ENCODE measurements around the gene TMEM198.

Gene TMEM198

DNA sequence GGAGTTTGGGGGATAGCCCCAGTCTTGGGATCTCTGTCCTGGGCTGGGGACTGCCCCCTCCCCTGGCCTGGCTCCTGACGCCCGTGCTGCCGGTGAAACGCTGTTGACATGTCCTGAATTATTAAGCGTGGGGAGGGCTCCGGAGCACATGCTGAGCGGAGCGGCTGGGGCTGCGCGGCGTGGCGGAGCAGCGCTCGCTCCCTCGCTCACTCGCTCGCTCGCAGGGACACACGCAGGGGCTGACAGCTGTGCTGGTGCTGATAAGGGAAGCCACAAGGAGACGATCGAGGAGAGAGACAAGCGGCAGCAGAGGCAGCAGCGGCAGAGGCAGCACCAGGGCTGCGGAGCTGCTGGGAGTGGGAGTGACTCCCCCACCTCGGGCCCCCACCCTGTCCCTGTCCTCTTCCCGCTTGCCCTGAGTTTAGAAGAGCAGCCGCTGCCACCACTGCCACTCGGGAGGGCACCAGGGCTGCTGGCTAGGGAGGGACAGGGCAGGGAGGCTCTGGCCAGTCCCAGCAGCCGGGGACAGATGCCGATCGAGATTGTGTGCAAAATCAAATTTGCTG, 29.5 kb upstream of the TMEM198 start, which contains the start of gene ASIC4:
ASIC4 (plus strand) TSS at position 287 of the 566 bp plus-strand sequence; CDS start at position 530, 243 bp downstream.
- no peak for TF ChIP-seq GATA3 (IDR thresholded peaks at IDR 0.05; ENCODE audit: low read depth, low read length)
- TF ChIP-seq GATA2 (IDR thresholded peaks at IDR 0.05; ENCODE audit: low read depth, low read length), result peak; percentile 95

DNA sequence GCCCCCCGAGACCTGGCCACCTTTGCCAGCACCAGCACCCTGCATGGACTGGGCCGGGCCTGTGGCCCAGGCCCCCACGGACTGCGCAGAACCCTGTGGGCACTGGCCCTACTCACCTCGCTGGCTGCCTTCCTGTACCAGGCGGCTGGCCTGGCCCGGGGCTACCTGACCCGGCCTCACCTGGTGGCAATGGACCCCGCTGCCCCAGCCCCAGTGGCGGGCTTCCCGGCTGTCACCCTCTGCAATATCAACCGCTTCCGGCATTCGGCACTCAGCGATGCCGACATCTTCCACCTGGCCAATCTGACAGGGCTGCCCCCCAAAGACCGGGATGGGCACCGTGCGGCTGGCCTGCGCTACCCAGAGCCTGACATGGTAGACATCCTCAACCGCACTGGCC, 29.0 kb upstream of the TMEM198 start:
- TF ChIP-seq GATA2 (IDR thresholded peaks at IDR 0.05; ENCODE audit: low read depth, low read length) (no peak), GATA3 (IDR thresholded peaks at IDR 0.05; ENCODE audit: low read depth, low read length) (no peak)

DNA sequence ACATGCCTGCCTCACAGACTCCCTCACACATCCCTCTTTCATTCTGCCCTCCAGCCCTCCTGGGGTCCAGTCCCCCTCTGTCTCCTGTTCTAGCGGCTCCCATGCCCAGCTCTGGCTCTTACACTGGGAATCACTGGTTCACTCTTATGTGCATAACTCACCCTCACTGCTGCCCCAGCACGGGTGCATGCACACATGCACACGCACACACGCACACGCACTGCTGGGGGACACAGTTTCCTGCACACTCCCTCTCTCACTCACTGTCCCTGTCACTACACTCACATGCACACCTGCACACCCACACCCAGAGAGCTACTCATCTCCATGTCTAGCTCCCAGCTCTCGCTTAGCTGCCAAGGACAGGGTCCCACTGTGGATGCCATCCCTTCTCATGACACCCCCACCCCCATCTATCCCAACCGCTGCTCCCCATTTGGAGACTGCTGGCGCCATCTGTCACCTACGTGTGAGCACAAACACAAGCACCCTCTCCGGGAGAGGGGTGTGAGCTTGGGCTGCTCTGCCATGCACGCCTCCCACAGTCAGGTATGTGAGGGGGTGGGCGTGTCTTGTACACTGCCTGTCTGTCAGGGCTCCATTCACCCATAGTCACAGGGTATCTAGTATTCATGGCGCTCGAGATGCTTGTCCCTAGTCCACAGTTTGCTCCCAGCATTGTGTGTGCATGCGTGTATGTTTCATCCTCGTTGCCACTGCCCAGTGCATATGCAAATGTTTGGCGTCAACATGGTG, 27.8 kb upstream of the TMEM198 start:
- TF ChIP-seq GATA3 (IDR thresholded peaks at IDR 0.05; ENCODE audit: low read depth, low read length) (no peak), GATA2 (IDR thresholded peaks at IDR 0.05; ENCODE audit: low read depth, low read length) (no peak)

DNA sequence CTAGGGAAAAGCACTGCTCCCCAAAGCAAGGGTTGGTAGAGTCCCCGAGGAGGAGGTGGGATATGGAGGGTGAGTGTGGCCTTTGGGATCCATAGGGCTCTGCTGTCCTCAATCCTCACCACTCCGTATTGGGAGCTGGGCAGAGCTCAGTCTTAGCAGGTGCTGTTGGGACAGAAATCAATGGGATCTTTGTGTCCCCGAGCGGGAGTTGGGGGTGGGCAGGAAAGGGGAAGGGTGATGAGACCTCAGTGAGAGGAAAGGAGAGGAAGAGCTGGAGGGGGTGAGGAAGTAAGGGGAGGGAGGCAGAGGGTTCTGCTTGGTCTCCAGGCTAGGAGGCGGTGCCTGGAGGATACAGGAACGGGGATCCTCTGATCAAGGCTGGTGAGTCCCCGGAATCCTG, 26.9 kb upstream of the TMEM198 start:
- TF ChIP-seq GATA2 (IDR thresholded peaks at IDR 0.05; ENCODE audit: low read depth, low read length), result no peak
- no peak for TF ChIP-seq GATA3 (IDR thresholded peaks at IDR 0.05; ENCODE audit: low read depth, low read length)

DNA sequence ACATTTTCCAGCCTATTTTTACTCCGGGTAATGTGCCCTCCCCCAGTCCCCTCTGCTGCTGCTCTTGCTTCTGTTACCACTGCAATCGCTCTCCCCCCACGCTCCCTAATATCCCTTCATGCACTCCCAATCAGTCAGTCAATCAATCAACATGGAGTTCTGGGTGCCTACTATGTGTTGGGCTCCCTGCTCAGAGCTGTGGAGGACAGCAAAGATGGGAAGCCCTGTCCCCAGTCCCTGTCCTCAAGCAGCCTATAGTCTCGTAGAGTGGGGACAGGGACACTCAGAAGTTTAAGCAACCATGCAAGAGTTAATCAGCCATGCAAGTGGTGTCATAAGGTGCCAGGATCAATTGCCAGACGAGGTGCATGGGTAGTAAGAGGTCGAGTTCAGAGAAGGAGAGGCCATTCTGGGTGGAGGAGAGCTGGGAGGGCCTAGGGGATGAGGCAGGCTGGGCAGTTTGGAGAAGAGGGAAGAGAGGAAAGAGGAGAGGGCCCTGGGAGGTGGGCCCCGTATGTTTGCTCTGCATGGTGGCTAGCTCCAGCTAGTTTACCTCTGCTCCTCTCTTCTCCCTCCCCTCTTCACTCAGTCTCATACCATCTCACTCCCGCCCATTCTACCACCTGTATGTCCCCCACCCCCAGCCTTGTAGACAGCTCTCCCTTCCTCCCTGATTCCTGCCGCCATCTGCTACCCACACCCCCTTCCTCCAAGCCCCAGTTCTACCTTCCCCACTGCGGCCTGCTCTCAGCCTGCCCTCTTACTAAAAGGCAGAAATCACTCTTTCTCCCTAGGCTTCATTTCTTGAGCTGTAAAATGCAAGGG, 25.7 kb upstream of the TMEM198 start:
- no peak for TF ChIP-seq GATA2 (IDR thresholded peaks at IDR 0.05; ENCODE audit: low read depth, low read length)
- no peak for TF ChIP-seq GATA3 (IDR thresholded peaks at IDR 0.05; ENCODE audit: low read depth, low read length)

DNA sequence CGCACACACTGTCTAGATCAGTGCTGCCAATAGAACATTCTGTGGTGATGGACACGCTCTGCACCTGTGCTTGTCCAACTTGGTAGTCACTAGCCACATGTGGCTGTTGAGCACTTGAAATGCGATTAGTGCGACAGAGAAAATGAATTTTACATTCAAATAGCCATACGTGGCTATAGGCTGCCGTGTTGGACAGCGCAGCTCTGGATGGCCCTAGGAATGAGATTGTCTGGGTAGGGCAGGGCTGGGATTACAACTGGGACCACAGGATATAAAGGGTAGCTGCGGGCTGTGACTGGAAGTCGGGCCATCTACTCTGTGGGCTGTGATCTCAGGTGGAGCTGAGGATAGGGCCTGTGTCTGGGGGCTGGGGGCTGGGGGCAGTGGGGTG, 24.3 kb upstream of the TMEM198 start:
- TF ChIP-seq GATA3 (IDR thresholded peaks at IDR 0.05; ENCODE audit: low read depth, low read length), result no peak
- TF ChIP-seq GATA2 (IDR thresholded peaks at IDR 0.05; ENCODE audit: low read depth, low read length), result no peak

DNA sequence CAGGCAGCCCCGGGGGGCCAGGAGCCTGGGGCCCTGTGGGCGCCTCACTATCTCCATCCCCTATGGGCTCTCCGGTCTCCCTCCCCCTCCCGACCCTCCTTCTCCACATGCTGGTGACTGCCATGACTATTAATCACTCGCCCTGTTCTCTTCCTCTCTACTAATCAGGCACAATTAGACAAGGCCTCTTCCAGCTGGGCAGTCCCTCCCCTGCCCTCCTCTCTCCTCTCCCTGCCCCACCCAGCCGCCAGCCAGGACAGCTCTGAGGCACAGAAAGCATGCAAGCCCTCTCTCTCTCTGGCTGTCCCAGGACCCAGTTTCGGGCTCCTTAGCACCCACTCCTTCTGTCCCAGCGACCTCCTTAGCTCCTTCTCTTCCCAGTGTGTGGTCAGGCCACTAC, 23.7 kb upstream of the TMEM198 start:
- TF ChIP-seq GATA2 (IDR thresholded peaks at IDR 0.05; ENCODE audit: low read depth, low read length) (no peak), GATA3 (IDR thresholded peaks at IDR 0.05; ENCODE audit: low read depth, low read length) (no peak)

DNA sequence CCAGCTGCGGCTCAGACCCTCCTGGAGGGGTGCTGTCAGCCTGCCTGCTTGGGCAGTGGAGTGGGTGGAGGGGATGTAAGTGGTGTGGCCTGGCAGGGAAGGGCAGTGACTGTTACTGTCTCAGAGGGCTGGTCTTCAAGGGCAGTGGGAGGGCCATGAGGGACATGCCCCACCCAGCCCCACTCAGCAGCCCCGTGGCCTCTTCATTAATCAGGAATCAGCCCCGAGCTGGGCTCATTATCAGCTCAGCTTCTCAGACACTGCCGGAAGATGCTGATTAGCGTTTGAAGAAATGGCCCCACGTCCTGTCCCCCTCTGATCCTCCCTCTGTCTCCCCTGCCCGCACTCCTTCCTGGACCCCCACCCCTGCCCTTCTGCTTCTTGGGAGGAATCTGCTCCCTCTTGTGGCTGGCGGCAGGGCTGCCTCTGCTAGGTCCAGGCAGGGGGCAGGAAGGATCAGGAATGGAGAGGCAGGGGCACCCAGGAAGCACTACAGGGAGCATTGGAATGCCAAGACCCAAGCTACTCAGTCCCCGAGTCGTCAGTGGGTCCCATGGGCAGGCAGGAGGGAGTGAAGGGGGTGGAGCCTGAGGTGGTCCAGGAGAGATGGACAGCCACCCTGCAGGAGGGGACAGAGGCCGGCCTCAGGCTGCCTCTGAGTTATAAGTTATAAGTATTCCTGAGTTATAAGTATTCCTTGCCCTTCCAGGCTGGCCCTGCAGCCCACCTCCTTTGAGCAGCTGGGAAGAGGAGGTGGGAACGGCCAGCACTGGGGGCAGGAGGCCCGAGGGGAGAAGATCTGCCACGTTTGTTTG, 22.6 kb upstream of the TMEM198 start:
- TF ChIP-seq GATA2 (IDR thresholded peaks at IDR 0.05; ENCODE audit: low read depth, low read length) (no peak), GATA3 (IDR thresholded peaks at IDR 0.05; ENCODE audit: low read depth, low read length) (no peak)

DNA sequence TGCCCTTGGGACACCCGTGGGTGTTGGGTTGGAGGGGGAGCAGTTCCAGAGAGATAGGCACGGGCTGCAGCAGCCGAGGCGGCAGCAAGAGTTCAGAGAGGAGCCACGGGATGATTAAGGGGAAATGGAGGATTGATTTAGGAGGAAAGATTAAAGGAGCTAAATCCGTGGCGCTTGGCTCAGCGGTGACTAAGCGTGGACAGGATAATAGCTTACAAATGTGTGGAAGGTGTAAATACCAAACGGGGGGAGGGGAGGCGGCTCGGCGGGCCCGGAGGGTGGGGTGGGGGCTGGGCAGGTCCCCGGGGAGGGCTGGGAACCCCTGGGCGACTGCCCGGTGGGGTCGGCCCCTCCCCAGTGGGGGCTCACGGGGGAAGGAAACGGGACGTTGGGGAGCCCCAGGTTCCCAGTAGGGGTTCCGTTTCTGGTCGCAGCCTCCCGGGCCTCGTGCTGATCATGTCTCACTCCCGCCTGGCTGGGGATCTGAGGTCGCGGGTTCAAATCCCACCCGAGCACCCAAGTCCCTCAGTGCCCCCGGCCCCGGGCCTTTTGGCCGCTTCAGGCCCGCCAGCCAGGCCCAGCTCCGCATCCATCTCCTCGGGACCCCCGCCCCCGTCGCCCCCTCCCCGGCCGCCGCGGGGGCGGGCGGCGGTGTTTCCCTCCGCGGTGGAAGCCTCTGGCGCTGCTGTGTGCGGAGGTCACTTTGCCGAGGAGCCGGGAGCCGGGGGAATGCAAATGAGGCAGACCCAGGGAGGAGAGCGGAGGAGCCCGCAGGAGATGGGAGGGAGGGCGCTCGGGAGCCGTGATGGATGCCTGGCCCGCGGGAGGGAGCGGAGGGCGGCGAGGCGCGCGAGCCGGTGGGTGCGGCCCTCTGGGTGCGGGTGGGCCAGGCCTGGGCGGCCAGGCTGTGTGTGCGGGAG, 21.5 kb upstream of the TMEM198 start:
- TF ChIP-seq GATA3 (IDR thresholded peaks at IDR 0.05; ENCODE audit: low read depth, low read length), result no peak
- TF ChIP-seq GATA2 (IDR thresholded peaks at IDR 0.05; ENCODE audit: low read depth, low read length), result no peak

DNA sequence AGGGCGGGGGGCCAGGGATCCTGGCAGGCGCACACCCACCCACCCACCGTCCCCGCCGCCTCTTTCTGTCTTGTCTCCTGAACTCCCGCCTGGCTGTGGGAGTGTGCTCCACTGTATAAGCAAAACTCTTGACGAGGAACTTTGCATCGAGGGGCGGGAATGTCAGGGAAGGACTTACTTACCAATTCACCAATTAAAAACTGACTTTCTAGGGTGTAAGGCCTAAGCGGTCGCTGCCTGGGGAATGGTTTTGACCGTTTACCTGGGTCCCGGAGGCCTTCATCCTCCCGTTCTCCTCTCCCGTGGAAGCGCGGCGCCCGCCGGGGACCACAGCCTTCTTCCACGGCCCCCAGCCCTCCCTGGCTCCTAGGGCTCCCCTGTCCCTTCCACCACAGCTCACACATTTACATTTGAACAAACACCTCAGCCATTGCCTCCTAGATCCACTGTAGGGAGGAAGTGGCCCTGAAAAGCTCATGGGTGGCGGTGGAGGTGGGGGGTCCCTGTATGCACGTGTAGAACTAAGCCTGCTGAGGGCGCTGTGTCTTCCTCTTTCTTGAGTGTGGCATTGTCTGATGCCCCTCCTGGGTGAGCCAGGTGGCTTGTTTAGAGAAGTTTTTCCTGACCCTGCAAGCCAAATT, 20.7 kb upstream of the TMEM198 start:
- no peak for TF ChIP-seq GATA3 (IDR thresholded peaks at IDR 0.05; ENCODE audit: low read depth, low read length)
- no peak for TF ChIP-seq GATA2 (IDR thresholded peaks at IDR 0.05; ENCODE audit: low read depth, low read length)

DNA sequence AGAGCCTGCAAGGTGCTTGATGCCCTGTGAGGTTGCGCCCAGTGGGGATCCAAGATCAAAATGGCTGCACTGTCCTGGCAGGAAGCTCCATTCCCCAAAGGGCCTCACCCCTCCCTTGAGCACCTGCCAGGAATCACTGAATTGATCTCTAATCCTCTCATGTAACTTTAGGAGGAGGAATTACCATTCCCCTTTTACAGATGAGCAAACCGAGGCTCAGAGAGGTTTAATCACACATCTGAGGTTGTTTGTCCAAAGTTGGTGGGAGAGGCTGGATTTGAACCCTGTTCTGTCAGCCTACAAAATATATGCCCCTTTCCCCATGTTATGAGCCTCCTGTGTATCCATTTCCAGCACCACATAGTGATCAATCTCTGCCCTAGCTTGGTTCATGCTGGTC, 19.0 kb upstream of the TMEM198 start:
- TF ChIP-seq GATA3 (IDR thresholded peaks at IDR 0.05; ENCODE audit: low read depth, low read length) (no peak), GATA2 (IDR thresholded peaks at IDR 0.05; ENCODE audit: low read depth, low read length) (no peak)

DNA sequence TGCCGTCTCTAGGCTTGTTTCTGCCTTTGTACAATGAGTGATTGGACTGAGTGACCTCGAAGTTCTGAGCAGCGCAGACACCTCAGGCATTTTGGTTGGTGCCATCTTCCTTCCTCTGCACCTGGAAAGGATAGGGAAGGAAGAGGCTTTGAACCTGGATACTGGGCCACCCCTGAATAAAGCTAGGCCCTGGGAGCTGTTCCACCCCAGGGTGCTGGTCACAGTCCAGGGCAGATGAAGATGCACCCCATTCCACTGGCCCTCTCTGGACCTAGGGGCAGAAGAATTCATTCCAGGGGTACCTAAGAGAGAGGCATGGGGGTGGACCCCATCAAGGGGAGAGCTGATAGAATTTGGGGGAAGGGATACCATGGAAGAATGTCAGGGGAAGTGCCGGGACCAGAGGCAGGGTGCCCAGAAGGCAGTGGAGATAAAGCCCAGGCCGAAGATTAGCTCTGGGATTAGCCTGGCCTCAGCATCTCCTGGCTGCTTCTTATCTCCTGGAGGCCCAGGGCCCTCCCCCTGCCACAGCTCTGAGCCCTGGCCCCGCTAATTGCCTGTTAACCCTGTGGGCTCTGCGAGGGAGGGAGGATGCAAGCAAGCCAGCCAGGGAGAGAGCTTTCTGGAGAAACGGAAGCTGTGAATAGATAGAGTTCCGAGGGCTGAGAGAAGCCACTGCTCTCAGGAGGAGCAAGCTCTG, 18.1 kb upstream of the TMEM198 start:
- TF ChIP-seq GATA3 (IDR thresholded peaks at IDR 0.05; ENCODE audit: low read depth, low read length) (no peak), GATA2 (IDR thresholded peaks at IDR 0.05; ENCODE audit: low read depth, low read length) (peak; percentile 98)
